Stimulated activated CD4-positive, alpha-beta T cell treated with anti-CD3 and anti-CD28 coated beads, Interleukin-4, amount 100 ng/mL, for 1 hour (primary cell): ENCODE results near the gene KCNJ6.

Experiments used
- DNase-seq: peaks from one replicate; pipeline ENCODE4 v3.0.0-alpha.2; 2020

The KCNJ6 gene

DNA sequence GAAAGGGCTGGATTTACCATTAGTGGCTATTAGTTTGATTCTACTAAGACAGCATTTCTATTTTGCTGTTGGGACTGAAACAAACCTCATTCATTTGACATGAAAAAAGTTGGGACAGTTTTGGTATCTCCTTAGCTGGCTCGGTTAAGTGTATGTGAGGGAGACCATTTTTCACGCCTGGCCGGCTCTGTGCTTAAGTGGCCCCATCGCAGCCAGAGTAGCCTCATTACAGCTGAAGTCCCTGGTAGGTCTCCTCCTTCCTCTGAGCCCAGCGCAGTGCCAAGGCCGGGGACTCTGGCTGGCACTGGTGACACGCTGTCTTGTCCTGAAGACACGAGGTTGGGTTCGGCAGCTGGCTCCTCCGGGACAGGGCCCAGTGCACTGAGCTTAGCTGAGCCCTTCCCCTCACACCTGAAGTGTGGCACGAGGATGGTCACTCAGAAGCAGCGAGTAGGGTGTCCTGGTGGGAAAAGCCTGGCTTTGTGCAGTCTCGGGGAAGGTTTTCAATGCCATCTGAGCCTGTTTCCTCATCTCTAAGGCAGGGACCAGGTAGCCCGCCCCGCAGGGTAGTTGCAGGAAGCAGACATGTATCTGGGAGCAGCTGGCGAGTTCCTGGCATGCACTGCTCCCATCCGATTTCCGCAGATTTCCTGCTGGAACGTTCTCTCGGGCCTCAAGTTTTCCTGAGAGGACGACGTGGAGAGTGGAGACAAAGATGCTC lies 353.2 kb downstream of the KCNJ6 start:
- no peak for DNase-seq

DNA sequence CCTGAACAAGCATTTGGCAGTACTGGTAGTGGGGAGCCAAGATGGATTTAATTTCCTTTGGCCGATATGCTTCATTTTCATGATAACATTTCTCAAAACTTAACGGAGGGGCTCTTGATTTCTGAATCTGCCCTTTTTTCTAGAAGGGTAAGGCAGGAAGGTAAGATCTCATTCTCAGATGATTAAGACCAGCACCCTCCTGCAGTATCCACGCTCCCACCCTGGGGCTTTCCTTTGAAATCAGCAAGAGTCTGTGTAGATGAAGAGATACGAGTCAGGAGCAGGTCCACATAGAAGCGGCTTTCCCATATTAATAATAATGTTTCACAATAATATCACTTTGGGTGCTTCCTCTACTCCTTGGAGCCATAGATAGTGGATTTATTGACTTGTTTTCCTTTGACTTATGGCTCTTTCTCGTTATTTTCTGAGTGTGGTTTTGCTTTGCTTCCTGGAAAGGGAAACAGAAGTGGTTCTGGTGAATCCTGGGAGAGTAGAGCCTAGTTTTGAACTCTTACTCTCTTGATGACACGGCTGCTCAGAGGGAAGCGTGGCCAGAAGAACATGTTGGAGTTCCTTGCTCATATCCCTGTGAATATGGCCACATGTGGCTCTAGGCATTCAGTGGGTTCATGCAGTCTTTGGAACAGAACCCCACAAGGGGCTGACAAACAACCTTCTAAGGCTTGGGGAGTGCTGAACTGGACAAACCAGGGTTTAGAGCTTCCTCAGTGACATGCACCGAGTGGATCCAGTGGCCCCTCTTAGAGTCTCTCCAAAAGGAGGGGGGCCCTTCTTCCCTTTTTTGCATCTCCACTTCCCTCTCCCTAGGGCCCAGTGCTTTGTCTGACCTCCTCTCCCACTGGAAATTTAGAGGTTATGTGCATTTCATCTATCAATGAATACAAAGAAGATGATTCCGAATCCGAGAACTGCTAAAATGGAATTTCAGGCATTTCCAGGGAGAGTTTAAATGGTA lies 354.0 kb downstream of the KCNJ6 start:
- DNase-seq = no peak

DNA sequence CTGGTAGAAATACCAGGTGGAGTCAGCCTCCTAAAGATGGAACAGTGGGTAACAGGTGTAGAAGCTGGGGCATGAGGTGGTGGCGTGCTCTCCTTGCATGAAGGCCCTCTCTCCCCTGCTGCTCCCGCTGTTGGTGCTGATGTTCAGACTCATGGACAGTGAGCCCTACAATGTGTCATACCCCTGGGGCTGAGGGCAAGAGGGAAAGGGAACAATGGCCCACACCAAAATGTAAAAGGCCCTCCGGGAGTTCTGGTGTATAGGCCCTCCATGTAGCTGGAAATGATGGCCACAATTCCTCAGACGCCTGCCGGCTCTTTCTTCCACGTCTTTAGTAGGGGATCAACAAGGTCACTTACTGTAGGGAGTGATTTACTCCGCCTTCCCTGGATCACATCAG lies 354.8 kb downstream of the KCNJ6 start:
- no peak for DNase-seq

DNA sequence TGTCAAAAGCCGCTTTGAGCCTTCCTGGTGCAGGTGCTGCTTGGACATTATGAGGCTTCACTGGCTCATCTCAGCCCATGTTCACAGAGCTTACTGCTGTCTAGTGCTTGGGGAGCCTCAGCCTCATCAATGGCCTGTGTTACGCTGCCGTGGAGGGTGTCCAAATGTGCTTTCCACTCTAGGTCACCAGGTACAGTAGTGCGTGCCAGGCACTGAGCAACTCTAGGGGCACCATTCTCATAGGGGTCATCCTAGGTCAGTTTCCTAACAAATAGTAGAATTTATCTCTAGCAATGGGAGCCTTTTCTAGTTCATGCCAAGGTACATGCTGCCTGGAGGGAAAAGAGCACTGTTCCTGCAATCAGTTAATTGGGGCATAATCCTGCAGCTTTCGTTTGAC lies 355.9 kb downstream of the KCNJ6 start:
- DNase-seq = no peak

DNA sequence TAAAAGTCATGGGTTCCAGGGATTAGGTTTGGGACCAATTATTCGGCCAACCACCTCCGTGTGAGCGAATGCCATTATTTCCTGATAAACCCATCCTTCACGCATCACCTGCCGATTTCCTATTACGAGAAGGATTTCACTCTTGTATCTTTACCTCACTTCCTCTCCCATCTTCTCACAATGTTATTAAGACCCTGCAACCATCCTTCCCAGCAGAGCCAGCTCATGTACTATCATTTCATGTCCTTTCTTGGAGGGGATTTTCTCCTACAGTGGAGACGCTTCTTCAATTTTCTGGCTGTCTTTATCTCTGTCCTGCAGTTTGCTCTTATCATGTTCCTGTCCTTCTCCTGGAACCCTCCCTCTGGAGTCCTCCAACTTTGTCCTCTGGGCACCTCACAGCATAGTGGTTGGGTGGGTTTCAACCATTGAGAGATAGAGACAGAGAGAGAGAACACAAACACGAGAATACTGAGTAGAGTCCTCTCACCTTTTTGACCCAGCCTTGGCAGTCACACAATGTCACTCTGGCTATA lies 357.5 kb downstream of the KCNJ6 start:
- DNase-seq = no peak
